SU-DHL-6 (cell line): ENCODE results near the gene FAF2.

ENCODE experiments used
- H2AFZ ChIP-seq: fragments of 200-600 bp; sonication (generic); 2 replicates; pipeline ENCODE4 v1.6.1; 2014; ENCODE audit warnings: low read depth, mild to moderate bottlenecking, moderate library complexity, mixed read lengths, antibody characterized with exemption, low read length; ENCODE audit not compliant: severe bottlenecking
- H3F3A ChIP-seq: fragments of 200-600 bp; shearing (Covaris generic); 2 replicates; pipeline ENCODE4 v1.6.0; 2016; ENCODE audit warnings: antibody characterized with exemption, mild to moderate bottlenecking; ENCODE audit not compliant: insufficient read depth
- H3K27ac ChIP-seq: fragments of 200-600 bp; sonication (generic); 2 replicates; pipeline ENCODE4 v1.5.1; 2016; ENCODE audit warnings: low read depth, mild to moderate bottlenecking, low read length, moderate library complexity, mixed read lengths
- H3K27me3 ChIP-seq: fragments of 200-600 bp; sonication (generic), shearing (Covaris generic); 2 replicates; pipeline ENCODE4 v1.6.0; 2014; ENCODE audit warnings: mild to moderate bottlenecking, low read length
- H3K36me3 ChIP-seq: fragments of 200-600 bp; sonication (generic); 2 replicates; pipeline ENCODE4 v1.6.1; 2014; ENCODE audit warnings: mild to moderate bottlenecking, low read length, mixed read lengths
- H3K4me2 ChIP-seq: fragments of 300-600, 200-600 bp; shearing (Covaris generic), sonication (generic); 2 replicates; pipeline ENCODE4 v1.6.0; 2014; ENCODE audit warnings: low read length, low read depth, mild to moderate bottlenecking; ENCODE audit not compliant: poor library complexity, severe bottlenecking
- H3K4me3 ChIP-seq: fragments of 200-600 bp; sonication (generic); 2 replicates; pipeline ENCODE4 v1.5.1; 2014; ENCODE audit warnings: antibody characterized with exemption, low read length, mild to moderate bottlenecking, mixed read lengths; ENCODE audit not compliant: insufficient read depth, poor library complexity, severe bottlenecking
- H3K79me2 ChIP-seq: fragments of 200-600 bp; sonication (generic); 2 replicates; pipeline ENCODE4 v1.6.1; 2014; ENCODE audit warnings: mild to moderate bottlenecking, low read length, moderate library complexity; ENCODE audit not compliant: insufficient read depth
- H3K9ac ChIP-seq: fragments of 200-600 bp; sonication (generic); 2 replicates; pipeline ENCODE4 v1.7.0; 2014; ENCODE audit warnings: mild to moderate bottlenecking, low read length
- H3K9me2 ChIP-seq: fragments of 200-600 bp; sonication (generic); replicated peaks from 2 replicates; pipeline ENCODE4 v1.6.1; 2014; ENCODE audit warnings: low read length; ENCODE audit not compliant: insufficient read depth
- H3K9me3 ChIP-seq: fragments of 200-600 bp; sonication (generic); 2 replicates; pipeline ENCODE4 v1.6.1; 2014; ENCODE audit warnings: low read length, mixed read lengths; ENCODE audit not compliant: insufficient read depth
- H4K20me1 ChIP-seq: fragments of 200-600 bp; sonication (generic); 2 replicates; pipeline ENCODE4 v1.6.1; 2014; ENCODE audit warnings: low read depth, mild to moderate bottlenecking, antibody characterized with exemption, low read length, moderate library complexity, mixed read lengths
- EZH2phosphoT487 ChIP-seq: fragments of 200-600 bp; sonication (generic), shearing (Covaris generic); conservative IDR thresholded peaks from 2 replicates; pipeline ENCODE4 v1.6.1; 2018; ENCODE audit warnings: mild to moderate bottlenecking, antibody characterized with exemption, low read length, moderate library complexity, mixed read lengths
- TF ChIP-seq, protein P1 (sequence below): fragments of 200-600 bp; sonication (generic); IDR thresholded peaks from one replicate; pipeline ENCODE4 v1.5.1; 2017; ENCODE audit warnings: antibody characterized with exemption, mild to moderate bottlenecking, low read length, moderate library complexity; ENCODE audit not compliant: insufficient read depth, poor library complexity, severe bottlenecking

Gene FAF2

DNA sequence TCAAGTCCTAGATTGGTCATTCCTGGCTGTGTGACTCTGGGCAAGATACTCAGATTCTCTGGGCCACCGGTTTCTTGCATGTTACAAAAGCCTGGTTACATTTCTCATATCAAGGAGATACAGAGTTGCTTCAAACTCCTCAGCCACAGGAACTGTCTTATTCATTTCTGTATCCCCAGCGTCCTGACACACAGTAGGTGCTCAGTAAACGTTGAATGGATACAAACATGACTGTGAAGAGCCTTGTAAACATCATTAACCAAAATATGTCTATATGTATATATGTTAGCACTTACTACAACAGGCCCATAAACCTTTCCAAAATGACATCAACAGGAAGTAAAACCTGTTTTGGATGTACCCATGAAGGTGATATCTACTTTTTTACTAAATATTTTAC is 33.5 kb upstream of the FAF2 start:
- H3K36me3 ChIP-seq = no peaks in the 10 kb centered on the region
- H3K79me2 ChIP-seq = peaks cover 5% of the 10 kb centered on the region; the same call in 1 of the 2 replicates
- H3K9me3 ChIP-seq = no peaks in the 10 kb centered on the region
- no peak overlapping the region for H2AFZ ChIP-seq
- peak overlapping the region; percentile 61 for H3K4me2 ChIP-seq
- H4K20me1 ChIP-seq = no peaks in the 10 kb centered on the region
- TF ChIP-seq, protein P1, sequence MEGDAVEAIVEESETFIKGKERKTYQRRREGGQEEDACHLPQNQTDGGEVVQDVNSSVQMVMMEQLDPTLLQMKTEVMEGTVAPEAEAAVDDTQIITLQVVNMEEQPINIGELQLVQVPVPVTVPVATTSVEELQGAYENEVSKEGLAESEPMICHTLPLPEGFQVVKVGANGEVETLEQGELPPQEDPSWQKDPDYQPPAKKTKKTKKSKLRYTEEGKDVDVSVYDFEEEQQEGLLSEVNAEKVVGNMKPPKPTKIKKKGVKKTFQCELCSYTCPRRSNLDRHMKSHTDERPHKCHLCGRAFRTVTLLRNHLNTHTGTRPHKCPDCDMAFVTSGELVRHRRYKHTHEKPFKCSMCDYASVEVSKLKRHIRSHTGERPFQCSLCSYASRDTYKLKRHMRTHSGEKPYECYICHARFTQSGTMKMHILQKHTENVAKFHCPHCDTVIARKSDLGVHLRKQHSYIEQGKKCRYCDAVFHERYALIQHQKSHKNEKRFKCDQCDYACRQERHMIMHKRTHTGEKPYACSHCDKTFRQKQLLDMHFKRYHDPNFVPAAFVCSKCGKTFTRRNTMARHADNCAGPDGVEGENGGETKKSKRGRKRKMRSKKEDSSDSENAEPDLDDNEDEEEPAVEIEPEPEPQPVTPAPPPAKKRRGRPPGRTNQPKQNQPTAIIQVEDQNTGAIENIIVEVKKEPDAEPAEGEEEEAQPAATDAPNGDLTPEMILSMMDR = no peak
- no peak for TF ChIP-seq EZH2phosphoT487
- H3K9me2 ChIP-seq = no peaks in the 10 kb centered on the region
- no peak overlapping the region for H3K27ac ChIP-seq
- H3F3A ChIP-seq = no peaks in the 10 kb centered on the region
- H3K4me3 ChIP-seq = no peak overlapping the region
- no peak overlapping the region for H3K9ac ChIP-seq
- H3K27me3 ChIP-seq = no peaks in the 10 kb centered on the region

DNA sequence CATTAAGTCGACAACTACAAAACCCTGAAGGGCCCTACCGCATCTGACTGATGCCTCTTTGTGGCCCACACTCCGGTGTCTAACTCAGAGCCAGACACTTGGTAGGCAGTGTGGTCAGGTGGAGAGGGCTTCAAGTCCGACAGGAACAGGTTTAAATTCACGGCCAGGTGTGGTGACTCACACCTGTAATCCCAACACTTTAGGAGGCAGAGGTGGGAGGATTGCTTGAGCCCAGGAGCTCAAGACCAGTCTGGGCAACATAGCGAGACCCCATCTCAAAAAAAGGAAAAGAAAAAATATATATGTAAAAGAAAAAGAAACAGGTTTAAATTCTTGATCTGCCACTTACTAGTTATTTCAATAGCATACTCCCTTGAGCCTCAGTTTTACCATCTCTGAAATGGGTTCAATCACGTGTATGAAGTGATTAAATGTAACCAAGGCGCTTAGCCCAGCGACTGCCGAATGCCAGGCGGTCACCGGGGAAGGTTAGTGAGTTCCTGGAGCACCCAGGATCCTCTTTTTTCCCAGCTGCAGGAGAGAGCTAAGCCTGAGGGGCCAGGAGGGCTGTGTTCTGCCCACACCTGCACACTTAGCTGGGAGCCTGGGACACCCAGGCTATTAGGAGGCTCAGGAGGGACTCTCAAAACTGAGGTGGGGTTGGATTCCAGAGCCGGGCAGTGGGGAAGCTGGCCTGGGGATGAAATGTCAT is 32.8 kb upstream of the FAF2 start:
- Histone ChIP-seq H3K4me3 (peak overlapping the region; percentile 93), H4K20me1 (no peaks in the 10 kb centered on the region), H3K9me3 (no peaks in the 10 kb centered on the region), H3F3A (no peaks in the 10 kb centered on the region), H3K9me2 (no peaks in the 10 kb centered on the region), H3K27ac (no peak overlapping the region), H2AFZ (peak overlapping the region; percentile 99), H3K4me2 (peak overlapping the region; percentile 61), H3K27me3 (no peaks in the 10 kb centered on the region), H3K79me2 (peaks cover 5% of the 10 kb centered on the region; the same call in 1 of the 2 replicates), H3K36me3 (no peaks in the 10 kb centered on the region), H3K9ac (peak overlapping the region; percentile 95)
- TF ChIP-seq EZH2phosphoT487 = no peak
- TF ChIP-seq, protein P1 = no peak

DNA sequence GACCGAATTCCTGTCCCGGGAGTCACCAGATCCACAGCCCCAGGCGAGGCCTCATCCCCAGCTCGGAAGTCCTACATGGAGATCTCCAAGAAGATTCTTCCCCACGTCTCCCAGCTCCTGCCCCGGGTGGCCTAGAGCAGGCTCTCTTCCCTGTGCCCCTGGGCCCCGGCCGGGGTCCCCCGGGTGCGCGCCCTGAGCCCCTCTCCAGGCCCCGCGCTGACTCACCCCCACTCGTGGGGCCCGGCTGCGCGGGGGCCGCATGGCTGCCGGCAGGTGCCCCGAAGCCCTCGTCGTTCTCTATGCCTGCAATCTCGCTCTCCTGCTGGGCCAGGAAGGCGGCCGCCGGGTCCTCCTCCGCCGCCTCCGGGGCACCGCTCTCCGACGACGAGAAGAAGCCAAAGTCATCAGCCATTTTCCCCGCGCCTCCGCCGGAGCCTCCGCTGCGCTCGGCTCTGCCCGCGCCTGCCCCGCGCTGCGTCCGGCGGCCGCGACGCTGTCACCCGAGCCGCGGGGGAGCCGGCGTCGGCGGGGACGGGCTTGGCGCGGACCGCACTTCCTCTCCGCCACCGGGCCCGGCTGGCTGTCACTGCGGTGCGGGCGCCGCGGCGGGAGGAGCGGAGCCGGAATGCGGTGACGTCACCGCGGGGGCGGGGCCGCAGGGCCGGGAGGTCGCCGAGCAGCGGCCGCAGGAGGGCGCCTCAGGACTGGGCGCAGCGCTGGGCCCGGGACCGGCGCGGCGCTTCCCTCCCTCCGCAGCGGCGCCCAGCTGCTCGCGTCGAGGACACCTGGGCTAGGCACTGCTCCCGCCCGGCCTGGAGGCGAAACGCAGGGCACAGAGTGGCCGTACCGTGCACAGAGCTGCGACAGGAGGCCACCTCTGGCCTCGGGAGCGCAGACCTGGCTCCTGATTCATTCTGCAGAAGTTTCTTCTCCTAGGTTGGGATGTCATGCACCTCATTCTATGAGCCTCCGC is 31.9 kb upstream of the FAF2 start, which contains the start of gene CLTB:
TSS of gene CLTB (minus strand) at position 588 of the 973 bp plus-strand sequence. CDS start at position 412, 176 bp downstream.
- H3K4me3 ChIP-seq = peak within 1 kb of the TSS; percentile 93
- H3K79me2 ChIP-seq = peaks cover 5% of the 10 kb centered on the region; the same call in 1 of the 2 replicates
- H3F3A ChIP-seq = no peaks in the 10 kb centered on the region
- H3K9me3 ChIP-seq = no peaks in the 10 kb centered on the region
- no peak for TF ChIP-seq EZH2phosphoT487
- TF ChIP-seq, protein P1 = peak; percentile 46
- 0 out of 2 replicates have a peak within 1 kb of the TSS, but pooled peaks have one; percentile 21 for H3K27ac ChIP-seq
- H3K4me2 ChIP-seq = peak within 1 kb of the TSS; percentile 64
- no peaks in the 10 kb centered on the region for H3K27me3 ChIP-seq
- H3K9ac ChIP-seq = peak within 1 kb of the TSS; percentile 95
- no peaks in the 10 kb centered on the region for H3K36me3 ChIP-seq
- peak within 1 kb of the TSS; percentile 99 for H2AFZ ChIP-seq
- H3K9me2 ChIP-seq = no peaks in the 10 kb centered on the region
- H4K20me1 ChIP-seq = no peaks in the 10 kb centered on the region
